Measurements from ENCODE around the gene HOXB2. TPM values are rescaled to one million over a fixed set of nuclear protein-coding genes. Genes with fewer than 3 reads are reported as not detected.
A peak's percentile ranks its signal among the peaks of the same experiment; 100 is the strongest.

Gene HOXB2
- total and polyA plus RNA-seq, 8 donors: 6.7 to 83.0 (median 12.4) TPM

- peaks cover 4 to 98% (median 39%) of the 10 kb centered on the region in 3 donors for H3K27me3 ChIP-seq
- peaks cover 0 to 14% (median 6%) of the 10 kb centered on the region in 4 donors for H3K36me3 ChIP-seq
- intact Hi-C loops (cut with DNase I; ENCODE audit: low total_unique reads): no loop called here
- H3K27ac ChIP-seq: peak overlapping the region in 4 of 5 donors; percentile 90 to 95 (median 93)
- peaks cover 14 to 66% (median 45%) of the 10 kb centered on the region in 4 donors for H3K4me1 ChIP-seq
- 87 to 100% (median 94%) methylated on average over 1 of the region's 1 CpG for WGBS, 5 donors
- TF ChIP-seq POLR2AphosphoS5 (IDR thresholded peaks at IDR 0.05) (no peak), EP300 (IDR thresholded peaks at IDR 0.05) (no peak), POLR2A (IDR thresholded peaks at IDR 0.05) (no peak), CTCF (IDR thresholded peaks at IDR 0.05) (no peak)
- DNase-seq: no peak
- H3K9me3 ChIP-seq: no peaks in the 10 kb centered on the region
- H3K4me3 ChIP-seq: no peak overlapping the region
These were observed 630 bp upstream of the HOXB2 start for GRCh38 chr17:48545539-48545938.

GRCh38 chr17:48544349-48545021 is 424 bp downstream of the HOXB2 start:
- 5 to 11% (median 9%) methylated on average over 36 to 38 of the region's 38 CpGs for WGBS, 5 donors
- peak; percentile 62 to 94 for DNase-seq
- intact Hi-C loops (cut with DNase I; ENCODE audit: low total_unique reads): no loop called here
- H3K36me3 ChIP-seq: peaks cover 0 to 6% (median 0%) of the 10 kb centered on the region in 4 donors
- peak overlapping the region; percentile 74 to 95 (median 93) for H3K27ac ChIP-seq
- TF ChIP-seq POLR2AphosphoS5 (IDR thresholded peaks at IDR 0.05): peak; percentile 11 to 42 (median 31)
- no peak for TF ChIP-seq POLR2A (IDR thresholded peaks at IDR 0.05)
- H3K27me3 ChIP-seq: peaks cover 4 to 88% (median 32%) of the 10 kb centered on the region in 3 donors
- H3K4me3 ChIP-seq: peak overlapping the region; percentile 62 to 75 (median 66)
- peaks cover 14 to 60% (median 39%) of the 10 kb centered on the region in 4 donors for H3K4me1 ChIP-seq
- H3K9me3 ChIP-seq: no peaks in the 10 kb centered on the region

- Histone ChIP-seq H3K4me3 (peak overlapping the region; percentile 62 to 75 (median 66)), H3K27ac (peak overlapping the region; percentile 74 to 95 (median 93)), H3K27me3 (peaks cover 4 to 82% (median 32%) of the 10 kb centered on the region in 3 donors), H3K4me1 (peaks cover 14 to 54% (median 38%) of the 10 kb centered on the region in 4 donors), H3K9me3 (no peaks in the 10 kb centered on the region), H3K36me3 (peaks cover 0 to 6% (median 0%) of the 10 kb centered on the region in 4 donors)
- intact Hi-C loops (cut with DNase I; ENCODE audit: low total_unique reads): no loop called here
- 3 to 12% (median 8%) methylated on average over 20 of the region's 20 CpGs for WGBS, 5 donors
- no peak for TF ChIP-seq POLR2A (IDR thresholded peaks at IDR 0.05)
- DNase-seq: no peak
These were observed 1.0 kb downstream of the HOXB2 start for GRCh38 chr17:48543854-48544348.

- H3K4me1 ChIP-seq: peaks cover 14 to 50% (median 37%) of the 10 kb centered on the region in 4 donors
- 1 to 2% (median 2%) methylated on average over 51 to 72 of the region's 72 CpGs for WGBS, 5 donors
- peak in 1 of 2 donors; percentile 72 for DNase-seq
These were observed 1.6 kb downstream of the HOXB2 start for GRCh38 chr17:48543107-48543853.

More at GRCh38 chr17:48543107-48543853, 1.6 kb downstream of the HOXB2 start:
- H3K27ac ChIP-seq: peak overlapping the region; percentile 74 to 95 (median 93)
- peaks cover 4 to 78% (median 32%) of the 10 kb centered on the region in 3 donors for H3K27me3 ChIP-seq
- peak overlapping the region; percentile 62 to 75 (median 66) for H3K4me3 ChIP-seq
- intact Hi-C loops (cut with DNase I; ENCODE audit: low total_unique reads): no loop called here
- H3K36me3 ChIP-seq: peaks cover 0 to 6% (median 0%) of the 10 kb centered on the region in 4 donors
- TF ChIP-seq POLR2AphosphoS5 (IDR thresholded peaks at IDR 0.05): no peak
- no peak for TF ChIP-seq POLR2A (IDR thresholded peaks at IDR 0.05)
- TF ChIP-seq CTCF (IDR thresholded peaks at IDR 0.05): peak in 1 of 7 experiments; percentile 9
- TF ChIP-seq EP300 (IDR thresholded peaks at IDR 0.05): no peak
- H3K9me3 ChIP-seq: no peaks in the 10 kb centered on the region
